Activated CD4-positive, alpha-beta T cell treated with anti-CD3 and anti-CD28 coated beads, Interleukin-2, amount 50 U/mL, for 1 hour (primary cell): ENCODE measurements around the gene RNF10.
"Not testable (repeated sequence)": the region's sequence is repeated elsewhere in the genome, so short reads cannot be mapped to it uniquely, and the experiment has no call there.

ENCODE experiments used
- DNase-seq: peaks from one replicate; pipeline ENCODE4 v3.0.0-alpha.2; 2020

The RNF10 gene

GRCh38 chr12:120529641-120530417, 4.3 kb upstream of the RNF10 start:
- no peak for DNase-seq

GRCh38 chr12:120530418-120530761, 3.8 kb upstream of the RNF10 start:
- not testable (repeated sequence) for DNase-seq

- DNase-seq: no peak
These were observed 1.4 kb upstream of the RNF10 start for GRCh38 chr12:120532701-120533238.

GRCh38 chr12:120534703-120535655, 823 bp downstream of the RNF10 start:
- peak; percentile 49 for DNase-seq

- DNase-seq: peak; percentile 24
These were observed 2.1 kb downstream of the RNF10 start for GRCh38 chr12:120536064-120536791.

GRCh38 chr12:120537856-120538220, 3.7 kb downstream of the RNF10 start:
- no peak for DNase-seq

- no peak for DNase-seq
These were observed 4.4 kb downstream of the RNF10 start for GRCh38 chr12:120538281-120539156.

GRCh38 chr12:120539303-120539702, 5.1 kb downstream of the RNF10 start:
- DNase-seq: no peak

- no peak for DNase-seq
These were observed 6.3 kb downstream of the RNF10 start for GRCh38 chr12:120540445-120540844.

GRCh38 chr12:120542166-120542565, 8.0 kb downstream of the RNF10 start:
- no peak for DNase-seq

- DNase-seq: no peak
These were observed 10.5 kb downstream of the RNF10 start for GRCh38 chr12:120544691-120545090.

- no peak for DNase-seq
These were observed 11.9 kb downstream of the RNF10 start for GRCh38 chr12:120546050-120546386.

GRCh38 chr12:120554678-120555077, 20.5 kb downstream of the RNF10 start:
- DNase-seq: no peak

- no peak for DNase-seq
These were observed 23.4 kb downstream of the RNF10 start for GRCh38 chr12:120557589-120557988.

GRCh38 chr12:120562906-120563305, 28.8 kb downstream of the RNF10 start:
- no peak for DNase-seq

- no peak for DNase-seq
These were observed 29.3 kb downstream of the RNF10 start for GRCh38 chr12:120563495-120563894.

- no peak for DNase-seq
These were observed 37.1 kb downstream of the RNF10 start for GRCh38 chr12:120571299-120571698.

- no peak for DNase-seq
These were observed 39.4 kb downstream of the RNF10 start for GRCh38 chr12:120573560-120573959.

- DNase-seq: no peak
These were observed 40.0 kb downstream of the RNF10 start for GRCh38 chr12:120574106-120574505.

GRCh38 chr12:120579179-120579578, 45.0 kb downstream of the RNF10 start:
- DNase-seq: no peak

GRCh38 chr12:120580787-120581723, 46.9 kb downstream of the RNF10 start, which contains the start of gene POP5:
POP5 (minus strand) TSS chr12:120581402; CDS start chr12:120581362, 40 bp downstream.
- peak; percentile 87 for DNase-seq
